Activated CD4-positive, alpha-beta T cell treated with anti-CD3 and anti-CD28 coated beads, Interleukin-2, amount 50 U/mL, for 16 hours (primary cell): Measurements from ENCODE around the gene BRSK2.
A peak's percentile ranks its signal among the peaks of the same experiment; 100 is the strongest.
"Not testable (repeated sequence)": the region's sequence is repeated elsewhere in the genome, so short reads cannot be mapped to it uniquely, and the experiment has no call there.

Source experiments
- DNase-seq: peaks from one replicate; pipeline ENCODE4 v3.0.0-alpha.2; 2020

BRSK2 gene

DNA sequence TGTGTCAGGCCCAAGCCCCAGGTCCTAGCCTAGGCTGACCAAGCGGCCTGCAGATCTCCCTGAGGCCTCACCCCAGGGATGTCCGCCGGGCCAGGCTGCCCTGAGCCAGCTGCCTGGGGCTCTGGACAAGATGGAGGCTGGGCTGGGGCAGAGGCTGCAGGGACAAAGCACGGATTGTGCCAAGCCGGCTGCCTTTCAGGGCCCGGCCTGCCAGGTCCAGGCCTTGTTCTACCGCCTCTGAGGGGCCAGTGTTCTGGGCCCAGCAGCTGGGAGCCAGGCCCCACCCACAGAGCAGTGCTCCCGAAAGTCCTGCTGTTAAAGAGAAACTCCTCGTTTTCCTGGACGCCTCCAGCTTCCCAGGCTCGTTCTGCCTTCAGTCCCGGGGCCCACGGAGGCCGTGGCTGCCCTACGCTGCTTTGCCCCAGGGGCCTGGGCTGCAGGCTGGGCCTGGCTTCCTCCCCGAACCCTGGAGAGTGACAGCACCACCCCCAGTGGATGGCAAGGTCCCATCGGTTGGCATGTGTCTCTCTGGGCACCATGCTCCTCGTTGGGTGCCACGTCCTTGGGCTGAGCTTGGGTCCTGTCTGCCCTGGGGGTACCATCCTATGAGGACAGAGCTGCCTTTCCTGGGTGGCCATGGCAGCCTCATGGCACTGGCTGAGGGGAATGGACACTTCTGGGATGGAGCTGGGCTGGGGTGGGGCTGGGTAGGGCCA lies 7.6 kb downstream of the BRSK2 start:
- DNase-seq = no peak

- no peak for DNase-seq
These were observed 8.3 kb downstream of the BRSK2 start for GRCh38 chr11:1397862-1398527.

- DNase-seq = no peak
These were observed 8.9 kb downstream of the BRSK2 start for GRCh38 chr11:1398528-1399235.

DNA sequence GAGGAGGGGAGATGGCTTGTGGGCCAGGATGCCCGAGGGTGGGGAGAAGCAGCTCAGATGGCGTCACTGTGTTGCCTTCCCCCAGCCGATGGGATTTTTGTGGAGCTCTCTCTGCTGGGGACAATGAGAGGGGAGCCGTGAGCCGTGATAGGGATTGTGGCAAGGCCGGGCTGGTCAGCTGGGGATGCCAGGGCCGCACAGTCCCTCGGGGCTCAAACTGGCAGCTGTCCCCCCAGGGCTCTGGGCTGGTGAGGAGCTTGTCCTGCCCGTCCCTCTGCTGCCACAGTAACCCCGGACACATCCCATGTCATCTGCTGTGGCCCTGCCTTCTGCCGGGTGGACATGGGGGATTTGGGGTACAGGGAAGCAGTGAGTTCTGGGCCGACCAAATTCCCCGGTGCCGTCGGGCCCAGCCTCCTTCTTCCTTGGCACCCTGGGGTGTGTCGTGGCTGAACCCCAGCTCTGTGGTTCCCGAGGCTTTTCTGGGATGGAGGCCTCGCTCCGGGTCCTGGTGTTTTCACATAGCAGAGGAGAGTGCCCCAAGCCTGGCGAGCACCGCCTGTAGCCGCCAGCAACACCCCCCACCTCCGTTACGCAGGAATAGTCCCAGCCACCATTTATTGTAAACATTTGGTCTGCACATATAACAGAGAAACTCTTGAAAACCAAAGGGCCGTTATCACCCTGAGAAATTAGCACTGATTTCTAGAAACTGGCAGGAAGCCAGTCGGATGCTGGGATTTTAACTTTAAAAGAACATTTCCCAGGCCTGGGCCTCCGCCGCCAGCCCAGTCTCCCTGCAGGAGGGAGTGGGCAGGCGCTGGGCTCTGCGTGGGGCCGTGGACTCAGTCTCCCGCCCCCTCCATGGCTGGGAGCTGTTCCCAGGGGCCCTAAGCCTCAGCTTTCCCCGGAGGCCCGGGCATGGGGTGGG lies 9.9 kb downstream of the BRSK2 start:
- DNase-seq = no peak

- DNase-seq = no peak
These were observed 10.8 kb downstream of the BRSK2 start for GRCh38 chr11:1400317-1401170.

DNA sequence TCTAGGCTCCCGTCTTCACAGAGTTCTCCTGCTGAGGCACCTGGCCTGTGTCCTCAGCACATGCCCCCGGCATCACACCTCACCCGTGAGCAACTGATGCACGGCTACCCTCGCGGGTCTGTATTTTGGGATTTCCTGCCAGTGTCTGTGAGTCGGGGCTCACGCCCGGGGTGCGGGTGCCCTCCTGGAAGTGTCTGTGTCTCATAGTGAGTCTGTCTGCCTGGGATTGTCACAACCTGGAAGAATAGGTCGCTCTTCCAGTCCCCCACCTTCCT lies 11.4 kb downstream of the BRSK2 start:
- DNase-seq = no peak

DNA sequence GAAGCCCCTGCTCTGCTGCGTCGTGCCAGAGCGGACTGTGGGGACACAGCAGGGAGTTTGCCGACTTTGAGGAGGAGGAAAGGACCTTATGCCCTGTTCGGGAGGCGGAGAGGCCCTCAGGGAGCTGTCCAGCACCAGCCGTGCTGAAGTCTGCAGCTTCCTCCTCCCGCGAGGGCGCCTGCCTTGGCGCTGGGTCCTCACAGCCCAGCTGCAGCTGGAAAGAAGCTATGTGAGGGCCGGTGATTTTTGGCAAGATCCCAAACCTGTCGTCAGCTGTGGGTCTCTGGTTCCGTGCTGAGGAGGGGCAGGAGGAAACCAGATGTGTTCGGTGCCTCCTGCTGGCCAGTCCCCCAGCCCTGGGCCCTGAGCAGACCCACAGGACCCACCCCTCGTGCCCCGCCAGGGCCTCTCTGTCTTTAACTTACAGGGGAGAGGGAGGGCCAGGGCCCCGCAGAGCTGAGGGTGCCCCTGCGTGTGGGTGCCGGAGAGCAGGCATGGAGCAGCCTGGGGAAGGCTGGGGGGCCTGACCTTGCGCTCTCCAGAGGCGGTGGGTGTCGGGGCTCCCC lies 12.0 kb downstream of the BRSK2 start:
- peak; percentile 19 for DNase-seq

GRCh38 chr11:1402355-1403077 lies 12.8 kb downstream of the BRSK2 start:
- DNase-seq = no peak

DNA sequence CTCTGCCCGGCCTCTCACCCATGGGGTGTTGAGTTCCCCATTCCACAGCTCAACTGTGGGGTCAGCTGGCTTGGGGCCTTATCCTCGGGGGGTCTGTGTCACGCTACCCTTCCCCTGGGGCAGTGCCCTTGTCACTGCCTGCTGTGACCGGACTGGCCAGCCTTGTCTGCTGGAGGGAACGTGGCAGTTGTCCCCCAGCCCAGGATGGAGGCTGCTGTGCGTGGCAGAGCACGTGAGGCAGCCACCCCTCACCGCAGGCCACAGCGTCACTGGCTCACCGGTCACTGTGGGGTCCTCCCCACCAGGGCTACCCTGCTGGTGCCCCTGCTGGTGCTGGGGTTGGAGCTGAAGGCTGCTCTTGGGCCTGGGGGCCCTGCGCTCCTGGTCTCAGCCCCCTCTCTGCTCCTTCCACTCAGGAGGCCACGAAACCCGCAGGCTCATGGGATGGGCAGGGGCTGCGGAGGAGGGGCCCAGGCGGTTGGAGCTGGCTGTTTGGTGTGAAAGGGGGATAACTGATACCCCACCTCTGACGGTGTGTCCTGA lies 13.4 kb downstream of the BRSK2 start:
- DNase-seq = no peak

- no peak for DNase-seq
These were observed 14.2 kb downstream of the BRSK2 start for GRCh38 chr11:1403721-1404460.

DNA sequence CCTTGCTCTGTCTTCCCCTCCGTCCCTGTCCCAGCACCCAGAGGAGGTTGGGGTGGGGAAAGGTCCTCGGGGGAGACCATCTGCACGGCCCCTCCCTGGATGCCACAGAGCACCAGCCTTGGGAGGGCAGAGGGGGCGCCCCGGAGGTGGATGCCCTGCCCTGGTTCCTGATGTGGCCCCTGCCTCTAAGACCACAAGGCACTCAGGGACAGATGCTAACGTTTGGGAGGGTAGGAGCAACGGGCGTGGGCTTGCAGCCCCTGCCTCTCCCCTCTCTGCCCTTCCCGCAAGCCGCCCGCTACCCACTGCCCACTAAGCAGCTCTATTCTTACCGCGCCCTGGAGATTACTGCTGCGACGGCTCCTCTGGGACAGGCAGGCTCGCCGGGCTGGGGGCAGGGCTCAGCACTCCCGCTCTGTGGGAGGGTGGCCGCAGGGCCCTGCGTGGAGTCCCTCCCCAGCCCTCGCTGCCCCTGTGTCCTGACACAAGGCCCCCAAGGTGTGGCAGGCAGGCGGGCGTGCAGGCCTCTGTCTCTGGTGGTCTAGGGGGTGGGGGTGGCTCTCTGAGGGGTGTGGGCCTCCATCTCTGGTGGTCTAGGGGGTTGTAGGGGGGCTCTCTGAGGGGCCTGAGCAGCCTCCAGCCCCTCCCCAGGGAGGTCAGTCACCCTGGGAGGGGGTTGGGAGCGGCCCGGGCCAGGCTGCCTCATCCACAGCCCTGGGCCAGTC lies 14.9 kb downstream of the BRSK2 start:
- no peak for DNase-seq

DNA sequence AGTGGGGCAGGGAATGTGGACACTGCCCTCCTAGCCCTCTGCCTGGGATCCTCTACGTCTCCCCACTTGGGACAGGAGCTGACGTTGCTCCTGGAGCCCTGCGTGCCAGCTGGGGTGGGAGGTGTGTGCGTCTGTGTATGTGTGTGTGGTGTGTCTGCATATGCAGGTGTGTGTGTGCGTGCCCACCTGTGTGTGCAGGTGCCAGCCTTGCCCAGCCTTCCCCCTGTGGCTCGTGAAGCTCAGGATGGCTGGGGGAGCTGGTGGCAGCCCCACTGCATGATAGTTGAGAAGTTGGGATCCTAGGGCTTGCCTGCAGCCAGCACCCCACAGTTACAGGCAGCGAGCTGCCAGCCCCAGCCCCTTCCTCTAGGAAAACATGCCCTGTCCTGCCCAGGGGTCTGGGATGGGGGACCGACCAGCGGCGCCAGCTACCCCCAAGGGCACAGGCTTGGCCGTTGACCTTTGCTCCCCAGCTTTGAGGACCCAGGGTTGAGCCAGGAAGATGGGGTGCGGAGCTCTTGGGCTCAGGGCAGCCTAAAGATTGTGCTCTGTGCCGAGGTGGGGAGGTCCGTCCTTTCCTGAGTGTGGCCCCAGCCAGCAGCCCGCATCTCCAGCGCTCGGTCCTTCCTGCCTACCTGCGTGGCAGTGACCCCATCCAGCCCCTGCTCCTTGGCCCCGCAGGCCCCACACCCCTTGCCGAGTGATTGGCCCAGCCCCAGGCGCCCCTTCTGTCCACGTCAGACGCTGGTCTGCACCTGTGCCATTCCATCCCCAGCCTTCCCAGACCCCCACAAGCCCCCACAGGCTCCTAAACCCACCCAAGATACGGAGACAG lies 15.7 kb downstream of the BRSK2 start:
- DNase-seq = no peak

GRCh38 chr11:1406571-1407485 lies 17.1 kb downstream of the BRSK2 start:
- DNase-seq = no peak

DNA sequence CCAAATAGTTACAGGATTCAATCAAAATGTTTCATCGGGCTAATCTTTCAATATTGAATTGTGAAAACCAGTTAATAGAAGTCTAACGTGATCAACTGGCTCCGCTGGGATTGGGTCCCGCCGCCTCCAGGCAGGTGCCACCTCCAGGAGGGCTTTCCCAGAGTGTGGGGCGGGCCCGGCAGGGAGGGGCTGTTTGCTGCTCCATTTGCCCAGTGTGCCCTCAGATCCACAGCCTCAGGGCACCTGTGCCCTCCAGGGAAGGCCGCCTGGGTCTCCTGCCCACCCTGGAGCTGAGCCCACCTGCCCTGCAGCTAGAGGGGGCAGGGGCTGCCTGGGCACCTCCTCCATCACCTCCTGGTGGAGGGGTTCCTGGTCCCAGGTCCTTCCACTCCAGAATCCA lies 17.9 kb downstream of the BRSK2 start:
- DNase-seq = no peak

DNA sequence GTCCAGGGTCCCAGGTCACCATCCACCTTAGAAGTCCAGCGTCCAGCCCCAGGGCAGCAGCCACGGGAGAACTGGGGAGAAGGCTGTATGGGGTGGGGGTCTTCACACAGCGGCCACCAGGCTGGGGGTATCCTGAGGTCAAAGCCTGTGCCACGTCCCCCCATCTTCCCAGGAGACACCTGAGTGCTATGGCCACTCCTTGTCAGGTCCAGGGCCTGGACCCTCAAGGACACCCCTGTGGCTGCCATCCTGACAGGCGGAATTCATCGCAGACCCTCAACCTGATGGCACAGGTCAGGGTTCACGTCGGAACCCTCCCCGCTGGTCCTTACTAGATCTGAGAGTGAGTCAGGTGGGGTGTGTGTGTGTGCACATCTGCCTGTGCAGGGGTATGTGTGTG lies 18.6 kb downstream of the BRSK2 start:
- no peak for DNase-seq

DNA sequence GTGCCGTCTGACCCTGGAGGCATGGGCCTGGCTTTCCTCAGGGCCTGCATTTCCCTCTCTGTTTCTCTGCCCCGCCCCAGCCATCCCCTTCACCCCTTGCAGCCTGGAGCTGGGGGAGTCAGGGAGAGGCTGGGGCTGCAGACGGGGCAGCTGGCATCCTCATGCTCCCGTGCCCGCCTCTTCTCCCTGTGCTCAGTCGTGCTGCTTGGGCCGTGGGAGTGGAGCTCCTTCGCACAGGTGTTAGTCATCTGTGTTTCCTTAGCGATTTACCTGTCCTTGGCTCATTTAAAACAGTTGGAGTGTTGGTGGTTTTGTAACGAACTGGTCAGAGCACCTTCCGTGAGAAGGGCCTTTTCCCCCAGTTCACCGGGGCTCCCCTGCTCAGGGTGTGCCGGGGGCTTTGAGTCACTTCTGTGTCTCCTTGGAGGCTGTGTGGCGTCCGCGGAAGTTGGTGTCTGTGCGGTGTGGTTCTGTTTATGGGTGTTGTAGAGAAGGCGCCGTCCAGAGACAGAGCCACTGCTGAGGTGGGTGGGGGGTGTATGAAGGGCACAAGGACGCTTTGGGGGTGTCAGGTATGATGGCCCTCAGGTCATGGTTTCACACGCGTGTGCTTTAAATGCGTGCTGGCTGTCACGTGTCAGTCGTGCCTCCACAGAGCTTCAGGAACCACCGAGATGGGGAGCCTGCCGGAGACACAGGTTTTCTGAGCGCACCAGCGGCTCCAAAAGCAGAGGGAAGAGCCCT lies 19.5 kb downstream of the BRSK2 start:
- DNase-seq = no peak

- not testable (repeated sequence) for DNase-seq
These were observed 20.1 kb downstream of the BRSK2 start for GRCh38 chr11:1409852-1410125.
